HL-60 (cell line): ENCODE measurements around the gene INTS6L.

Experiments used
- DNase-seq, 2 experiments: peaks; one replicate each; pipeline ENCODE4 v3.0.0-alpha.2; 2010 to 2020; ENCODE audit warnings: low read depth in 1 of 2, low spot score in 1 of 2
- H3K27ac ChIP-seq: fragments of 250-450 bp; sonication (Bioruptor Pico); replicated peaks from 2 replicates; pipeline ENCODE4 v1.5.1; 2020; ENCODE audit warnings: mild to moderate bottlenecking, moderate library complexity
- H3K27me3 ChIP-seq: fragments of 250-450 bp; sonication (Bioruptor Pico); 2 replicates; pipeline ENCODE4 v1.5.1; 2021; ENCODE audit warnings: mild to moderate bottlenecking, moderate library complexity; ENCODE audit not compliant: insufficient read depth, poor library complexity, severe bottlenecking
- H3K4me3 ChIP-seq: replicated peaks from 2 replicates; pipeline ENCODE4 v1.5.1; 2011; ENCODE audit warnings: mild to moderate bottlenecking, control low read depth, low read length; ENCODE audit not compliant: insufficient read depth
- CTCF ChIP-seq: IDR thresholded peaks from one replicate; pipeline ENCODE4 v1.5.1; 2011; ENCODE audit warnings: low read length, control low read depth, inconsistent platforms; ENCODE audit not compliant: insufficient read depth
- GABPA ChIP-seq: IDR thresholded peaks from 2 replicates; pipeline ENCODE4 v1.6.1; 2012; ENCODE audit warnings: low read depth
- POLR2AphosphoS5 ChIP-seq: IDR thresholded peaks from 2 replicates; pipeline ENCODE4 v1.6.1; 2012; ENCODE audit warnings: low read depth
- REST ChIP-seq: IDR thresholded peaks from 2 replicates; pipeline ENCODE4 v1.6.1; 2012; ENCODE audit warnings: low read depth; ENCODE audit not compliant: insufficient replicate concordance
- SPI1 ChIP-seq: IDR thresholded peaks from 2 replicates; pipeline ENCODE4 v1.6.1; 2012; ENCODE audit warnings: low read depth, mild to moderate bottlenecking, borderline replicate concordance

Gene INTS6L

GRCh38 chrX:135541351-135541750 is 20.9 kb downstream of the INTS6L start:
- no peak overlapping the region for H3K27ac ChIP-seq
- no peak for DNase-seq
- TF ChIP-seq REST = no peak
- TF ChIP-seq POLR2AphosphoS5 = no peak
- TF ChIP-seq GABPA = no peak
- no peak for TF ChIP-seq SPI1
- TF ChIP-seq CTCF = no peak
- no peaks in the 10 kb centered on the region for H3K27me3 ChIP-seq
- no peak overlapping the region for H3K4me3 ChIP-seq

- no peak for DNase-seq
- Histone ChIP-seq H3K4me3 (no peak overlapping the region), H3K27ac (no peak overlapping the region), H3K27me3 (no peaks in the 10 kb centered on the region)
- TF ChIP-seq POLR2AphosphoS5 = no peak
- TF ChIP-seq SPI1 = no peak
- TF ChIP-seq GABPA = no peak
- no peak for TF ChIP-seq CTCF
- TF ChIP-seq REST = no peak
These were observed 22.7 kb downstream of the INTS6L start for GRCh38 chrX:135543172-135543571.

- Histone ChIP-seq H3K27me3 (no peaks in the 10 kb centered on the region), H3K27ac (no peak overlapping the region), H3K4me3 (no peak overlapping the region)
- TF ChIP-seq CTCF (no peak), GABPA (no peak)
- DNase-seq = no peak
These were observed 23.5 kb downstream of the INTS6L start for GRCh38 chrX:135543924-135544323.

GRCh38 chrX:135544338-135544948 is 24.0 kb downstream of the INTS6L start:
- no peaks in the 10 kb centered on the region for H3K27me3 ChIP-seq
- no peak for DNase-seq
- no peak overlapping the region for H3K4me3 ChIP-seq
- TF ChIP-seq REST (no peak), GABPA (no peak), SPI1 (no peak), CTCF (no peak), POLR2AphosphoS5 (no peak)
- H3K27ac ChIP-seq = no peak overlapping the region
